ENCODE data around the gene FNDC5.

DNA sequence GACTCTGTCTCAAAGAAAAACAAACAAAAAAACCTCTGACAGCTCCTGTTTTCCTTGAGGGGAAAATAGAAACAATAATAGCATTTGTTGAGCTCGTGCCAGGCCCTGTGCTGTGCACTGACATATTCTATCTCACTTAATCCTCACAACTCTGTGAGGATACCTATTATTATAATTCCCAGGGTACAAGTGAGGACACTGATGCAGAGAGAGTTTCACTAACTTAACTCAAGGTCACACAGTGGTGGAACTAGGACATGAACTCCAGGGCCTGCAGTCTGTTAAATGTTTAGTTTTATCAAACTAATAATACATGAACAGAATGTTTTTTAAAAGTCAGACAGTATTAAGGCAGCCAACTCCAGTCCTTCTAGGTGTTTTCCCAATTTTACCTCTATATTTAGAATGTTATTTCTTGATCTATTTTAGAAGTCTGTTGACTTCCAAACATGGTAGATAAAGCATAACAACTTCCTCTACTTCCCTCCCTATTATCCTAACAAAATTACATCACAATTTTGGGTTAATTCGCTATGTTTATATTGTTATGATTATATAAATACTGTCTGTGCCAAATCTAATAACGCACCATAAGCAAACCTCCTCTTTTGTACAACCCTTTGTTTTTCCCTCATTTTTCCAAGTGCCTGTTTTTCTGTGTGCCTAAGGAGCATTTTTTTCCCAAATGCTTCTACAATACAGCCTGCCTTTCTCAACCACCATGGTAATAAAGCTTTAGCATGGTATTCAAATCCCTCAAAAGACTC is 4.9 kb downstream of the FNDC5 start:
- TF ChIP-seq, protein P1, sequence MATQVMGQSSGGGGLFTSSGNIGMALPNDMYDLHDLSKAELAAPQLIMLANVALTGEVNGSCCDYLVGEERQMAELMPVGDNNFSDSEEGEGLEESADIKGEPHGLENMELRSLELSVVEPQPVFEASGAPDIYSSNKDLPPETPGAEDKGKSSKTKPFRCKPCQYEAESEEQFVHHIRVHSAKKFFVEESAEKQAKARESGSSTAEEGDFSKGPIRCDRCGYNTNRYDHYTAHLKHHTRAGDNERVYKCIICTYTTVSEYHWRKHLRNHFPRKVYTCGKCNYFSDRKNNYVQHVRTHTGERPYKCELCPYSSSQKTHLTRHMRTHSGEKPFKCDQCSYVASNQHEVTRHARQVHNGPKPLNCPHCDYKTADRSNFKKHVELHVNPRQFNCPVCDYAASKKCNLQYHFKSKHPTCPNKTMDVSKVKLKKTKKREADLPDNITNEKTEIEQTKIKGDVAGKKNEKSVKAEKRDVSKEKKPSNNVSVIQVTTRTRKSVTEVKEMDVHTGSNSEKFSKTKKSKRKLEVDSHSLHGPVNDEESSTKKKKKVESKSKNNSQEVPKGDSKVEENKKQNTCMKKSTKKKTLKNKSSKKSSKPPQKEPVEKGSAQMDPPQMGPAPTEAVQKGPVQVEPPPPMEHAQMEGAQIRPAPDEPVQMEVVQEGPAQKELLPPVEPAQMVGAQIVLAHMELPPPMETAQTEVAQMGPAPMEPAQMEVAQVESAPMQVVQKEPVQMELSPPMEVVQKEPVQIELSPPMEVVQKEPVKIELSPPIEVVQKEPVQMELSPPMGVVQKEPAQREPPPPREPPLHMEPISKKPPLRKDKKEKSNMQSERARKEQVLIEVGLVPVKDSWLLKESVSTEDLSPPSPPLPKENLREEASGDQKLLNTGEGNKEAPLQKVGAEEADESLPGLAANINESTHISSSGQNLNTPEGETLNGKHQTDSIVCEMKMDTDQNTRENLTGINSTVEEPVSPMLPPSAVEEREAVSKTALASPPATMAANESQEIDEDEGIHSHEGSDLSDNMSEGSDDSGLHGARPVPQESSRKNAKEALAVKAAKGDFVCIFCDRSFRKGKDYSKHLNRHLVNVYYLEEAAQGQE (IDR thresholded peaks at IDR 0.05) = no peak
- no peak for TF ChIP-seq YY1 (IDR thresholded peaks at IDR 0.05)
- TF ChIP-seq, protein P2, sequence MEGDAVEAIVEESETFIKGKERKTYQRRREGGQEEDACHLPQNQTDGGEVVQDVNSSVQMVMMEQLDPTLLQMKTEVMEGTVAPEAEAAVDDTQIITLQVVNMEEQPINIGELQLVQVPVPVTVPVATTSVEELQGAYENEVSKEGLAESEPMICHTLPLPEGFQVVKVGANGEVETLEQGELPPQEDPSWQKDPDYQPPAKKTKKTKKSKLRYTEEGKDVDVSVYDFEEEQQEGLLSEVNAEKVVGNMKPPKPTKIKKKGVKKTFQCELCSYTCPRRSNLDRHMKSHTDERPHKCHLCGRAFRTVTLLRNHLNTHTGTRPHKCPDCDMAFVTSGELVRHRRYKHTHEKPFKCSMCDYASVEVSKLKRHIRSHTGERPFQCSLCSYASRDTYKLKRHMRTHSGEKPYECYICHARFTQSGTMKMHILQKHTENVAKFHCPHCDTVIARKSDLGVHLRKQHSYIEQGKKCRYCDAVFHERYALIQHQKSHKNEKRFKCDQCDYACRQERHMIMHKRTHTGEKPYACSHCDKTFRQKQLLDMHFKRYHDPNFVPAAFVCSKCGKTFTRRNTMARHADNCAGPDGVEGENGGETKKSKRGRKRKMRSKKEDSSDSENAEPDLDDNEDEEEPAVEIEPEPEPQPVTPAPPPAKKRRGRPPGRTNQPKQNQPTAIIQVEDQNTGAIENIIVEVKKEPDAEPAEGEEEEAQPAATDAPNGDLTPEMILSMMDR (IDR thresholded peaks at IDR 0.05; ENCODE audit: low read depth, low read length, missing input control) = no peak
- no peak for TF ChIP-seq ATF3 (IDR thresholded peaks at IDR 0.05)
- TF ChIP-seq FOXA1 (IDR thresholded peaks at IDR 0.05) = no peak
- no peak for TF ChIP-seq SP1 (IDR thresholded peaks at IDR 0.05)
- peak in 1 of 2 donors; percentile 57 for TF ChIP-seq RXRA (IDR thresholded peaks at IDR 0.05)
- no peak for TF ChIP-seq TAF1 (conservative IDR thresholded peaks at IDR 0.05)
- no peak for TF ChIP-seq JUND (IDR thresholded peaks at IDR 0.05)
- TF ChIP-seq GABPA (IDR thresholded peaks at IDR 0.05 in 1 of 2, conservative IDR thresholded peaks at IDR 0.05 in 1 of 2) = no peak
